ENCODE data around the gene MEF2D.

- TF ChIP-seq POLR2A (IDR thresholded peaks at IDR 0.05; ENCODE audit: low read depth, low read length) (no peak), POLR2AphosphoS5 (IDR thresholded peaks at IDR 0.05; ENCODE audit: low read depth, low read length) (no peak), TAF1 (IDR thresholded peaks at IDR 0.05; ENCODE audit: borderline replicate concordance, low read depth, low read length) (no peak)
Observed at GRCh38 chr1:156439036-156439776, 61.4 kb downstream of the MEF2D start.

Data from GM12892 (cell line).